ENCODE data around the gene MS4A10.

- TF ChIP-seq POLR2A (IDR thresholded peaks at IDR 0.05) (no peak), CTCF (IDR thresholded peaks at IDR 0.05) (no peak)
Observed at GRCh38 chr11:60848714-60849151, 63.6 kb downstream of the MS4A10 start.

All from body of pancreas (tissue), 4 donors.